Measurements from ENCODE around the gene OTOG.

DNA sequence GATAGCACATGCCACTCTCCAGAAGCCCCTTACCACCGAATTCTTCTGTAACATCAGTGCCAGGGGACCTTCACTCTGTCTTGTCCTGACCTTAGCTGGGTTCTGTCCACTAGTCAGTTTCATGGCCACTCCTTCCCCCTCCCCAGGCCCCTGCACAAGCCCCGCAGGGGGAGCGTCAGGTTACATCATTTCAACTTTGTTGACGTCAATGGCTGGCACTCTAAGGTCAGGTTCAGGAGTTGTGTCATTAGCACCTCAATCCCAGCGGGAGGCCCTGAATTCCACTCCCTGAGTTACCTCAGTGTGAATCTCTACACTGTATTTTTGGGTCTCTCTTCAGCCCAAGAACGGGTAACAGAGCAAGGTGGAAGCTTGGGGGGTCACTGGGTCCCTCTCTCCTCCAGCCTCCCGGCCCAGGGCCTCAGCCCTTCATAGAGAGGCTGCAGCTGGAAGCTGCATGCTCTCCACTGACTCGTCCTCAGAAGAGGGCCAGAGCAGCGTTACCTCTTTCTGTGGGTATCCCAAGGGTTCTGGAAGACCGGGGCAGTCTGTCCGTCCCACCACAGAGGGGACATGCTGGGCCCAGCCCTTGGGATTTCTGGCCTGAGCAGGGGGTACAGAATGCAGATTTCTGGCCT lies 13.2 kb upstream of the OTOG start:
- TF ChIP-seq CTCF (IDR thresholded peaks at IDR 0.05) (no peak), POLR2A (IDR thresholded peaks at IDR 0.05) (no peak)
